ENCODE measurements around the gene AFF1. TPM values are rescaled to one million over a fixed set of nuclear protein-coding genes. Genes with fewer than 3 reads are reported as not detected.
"Not testable (repeated sequence)": the region's sequence is repeated elsewhere in the genome, so short reads cannot be mapped to it uniquely, and the experiment has no call there.

Gene AFF1
- total RNA-seq, 2 experiments from 2014 or later = 68.8 to 72.0 TPM

GRCh38 chr4:87134122-87134521 is 199.3 kb downstream of the AFF1 start:
- no peaks in the 10 kb centered on the region for H3K9me3 Mint-ChIP-seq
- H3K4me1 Mint-ChIP-seq = no peaks in the 10 kb centered on the region
- peaks cover 65% of the 10 kb centered on the region for H3K36me3 Mint-ChIP-seq (ENCODE audit: low read depth)
- POLR2A ChIA-PET = no interaction called here
- H3K27me3 Mint-ChIP-seq = no peaks in the 10 kb centered on the region
- CTCF ChIA-PET = interaction anchor here (1.2 kb wide), 1 partner anchor 16 kb away, joined by 4 read pairs; no protein-coding TSS in a partner anchor
- no peak for DNase-seq
- H3K27ac Mint-ChIP-seq = no peak overlapping the region
- no peak overlapping the region for H3K4me3 Mint-ChIP-seq

- Mint-ChIP-seq H3K4me1 (no peaks in the 10 kb centered on the region), H3K27me3 (no peaks in the 10 kb centered on the region), H3K9me3 (no peaks in the 10 kb centered on the region), H3K36me3 (ENCODE audit: low read depth) (peaks cover 42% of the 10 kb centered on the region), H3K4me3 (no peak overlapping the region), H3K27ac (no peak overlapping the region)
- POLR2A ChIA-PET = no interaction called here
- no peak for DNase-seq
- CTCF ChIA-PET = interaction anchor here (0.9 kb wide), 1 partner anchor 9 kb away, joined by 5 read pairs; no protein-coding TSS in a partner anchor
Measured at GRCh38 chr4:87141428-87141827, 206.6 kb downstream of the AFF1 start.

- POLR2A ChIA-PET = no interaction called here
- Mint-ChIP-seq H3K36me3 (ENCODE audit: low read depth) (peaks cover 31% of the 10 kb centered on the region), H3K27ac (no peak overlapping the region), H3K4me3 (no peak overlapping the region), H3K4me1 (no peaks in the 10 kb centered on the region), H3K9me3 (no peaks in the 10 kb centered on the region), H3K27me3 (no peaks in the 10 kb centered on the region)
- CTCF ChIA-PET = no interaction called here
- DNase-seq = no peak
Measured at GRCh38 chr4:87144356-87144755, 209.5 kb downstream of the AFF1 start.

DNA sequence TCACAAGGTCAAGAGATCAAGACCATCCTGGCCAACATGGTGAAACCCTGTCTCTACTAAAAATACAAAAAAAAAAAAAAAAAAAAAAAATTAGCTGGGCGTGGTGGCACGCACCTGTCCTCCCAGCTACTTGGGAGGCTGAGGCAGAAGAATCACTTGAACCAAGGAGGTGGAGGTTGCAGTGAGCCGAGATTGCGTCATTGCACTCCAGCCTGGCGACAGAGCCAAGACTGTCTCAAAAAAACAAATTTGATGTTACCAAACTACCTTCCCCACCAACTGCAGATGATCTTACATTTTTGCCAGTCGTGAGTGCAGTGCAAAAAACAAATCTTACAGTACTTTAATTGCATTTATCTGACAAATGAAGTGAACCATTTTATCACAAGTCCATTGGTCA is 211.1 kb downstream of the AFF1 start:
- H3K4me1 Mint-ChIP-seq, CTCF ChIA-PET, DNase-seq, H3K27me3 Mint-ChIP-seq, POLR2A ChIA-PET, H3K27ac Mint-ChIP-seq, H3K4me3 Mint-ChIP-seq, H3K9me3 Mint-ChIP-seq: not testable (repeated sequence)
- H3K36me3 Mint-ChIP-seq (ENCODE audit: low read depth) = peaks cover 23% of the 10 kb centered on the region

DNA sequence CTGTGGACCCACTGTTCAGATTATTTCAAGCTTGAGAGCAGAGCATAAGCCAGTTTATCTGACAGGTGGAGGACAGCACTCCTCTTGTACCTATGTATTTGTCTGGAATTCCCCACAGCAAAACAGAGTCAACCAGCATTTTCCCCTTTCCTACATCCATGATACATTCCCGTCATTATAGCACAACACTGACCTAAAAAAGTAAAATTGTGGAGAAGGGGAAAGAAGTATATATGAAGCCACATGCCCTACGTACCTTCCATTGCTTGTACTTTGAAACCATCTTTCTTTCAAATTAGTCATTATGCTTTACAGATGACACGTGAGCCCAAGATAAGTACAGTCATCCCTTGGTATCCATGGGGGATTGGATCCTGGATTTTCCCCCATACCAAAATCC is 212.3 kb downstream of the AFF1 start:
- POLR2A ChIA-PET = no interaction called here
- no peak overlapping the region for H3K4me3 Mint-ChIP-seq
- no peak for DNase-seq
- no peaks in the 10 kb centered on the region for H3K27me3 Mint-ChIP-seq
- no peaks in the 10 kb centered on the region for H3K9me3 Mint-ChIP-seq
- CTCF ChIA-PET = no interaction called here
- peaks cover 13% of the 10 kb centered on the region for H3K36me3 Mint-ChIP-seq (ENCODE audit: low read depth)
- H3K27ac Mint-ChIP-seq = no peak overlapping the region
- H3K4me1 Mint-ChIP-seq = no peaks in the 10 kb centered on the region

GRCh38 chr4:87150498-87151261 is 215.9 kb downstream of the AFF1 start:
- H3K4me3 Mint-ChIP-seq = no peak overlapping the region
- H3K36me3 Mint-ChIP-seq (ENCODE audit: low read depth) = peaks cover 2% of the 10 kb centered on the region
- no peaks in the 10 kb centered on the region for H3K9me3 Mint-ChIP-seq
- H3K27ac Mint-ChIP-seq = no peak overlapping the region
- POLR2A ChIA-PET = interaction anchor here (1.1 kb wide), 1 partner anchor 85 kb away, joined by 3 read pairs; no protein-coding TSS in a partner anchor
- peak; percentile 26 for DNase-seq
- CTCF ChIA-PET = interaction anchor here (0.7 to 3.2 kb wide), 27 partner anchors 10 to 1462 kb away, joined by 3 to 56 read pairs (median 4); partner anchors contain the start of genes AFF1 and KLHL8
- no peaks in the 10 kb centered on the region for H3K27me3 Mint-ChIP-seq
- H3K4me1 Mint-ChIP-seq = no peaks in the 10 kb centered on the region

GRCh38 chr4:87151730-87152129 is 216.9 kb downstream of the AFF1 start:
- H3K4me1 Mint-ChIP-seq = no peaks in the 10 kb centered on the region
- POLR2A ChIA-PET = no interaction called here
- no peaks in the 10 kb centered on the region for H3K9me3 Mint-ChIP-seq
- H3K27ac Mint-ChIP-seq = no peak overlapping the region
- DNase-seq = no peak
- H3K4me3 Mint-ChIP-seq = no peak overlapping the region
- CTCF ChIA-PET = interaction anchor here (1.0 to 3.2 kb wide), 11 partner anchors 10 to 315 kb away, joined by 3 to 56 read pairs (median 8); partner anchors contain the start of gene AFF1
- H3K36me3 Mint-ChIP-seq (ENCODE audit: low read depth) = no peaks in the 10 kb centered on the region
- no peaks in the 10 kb centered on the region for H3K27me3 Mint-ChIP-seq

GRCh38 chr4:87152310-87153041 is 217.7 kb downstream of the AFF1 start:
- no peaks in the 10 kb centered on the region for H3K27me3 Mint-ChIP-seq
- no peaks in the 10 kb centered on the region for H3K9me3 Mint-ChIP-seq
- H3K36me3 Mint-ChIP-seq (ENCODE audit: low read depth) = no peaks in the 10 kb centered on the region
- no peaks in the 10 kb centered on the region for H3K4me1 Mint-ChIP-seq
- ChIA-PET CTCF (interaction anchor here (0.6 to 3.2 kb wide), 6 partner anchors 9 to 315 kb away, joined by 3 to 56 read pairs (median 8); no protein-coding TSS in a partner anchor), POLR2A (no interaction called here)
- DNase-seq = no peak
- H3K27ac Mint-ChIP-seq = no peak overlapping the region
- H3K4me3 Mint-ChIP-seq = no peak overlapping the region

- CTCF ChIA-PET = interaction anchor here (0.7 kb wide), 1 partner anchor 66 kb away, joined by 3 read pairs; no protein-coding TSS in a partner anchor
Measured at GRCh38 chr4:87153078-87153870, 218.5 kb downstream of the AFF1 start.

GRCh38 chr4:87165892-87166291 is 231.1 kb downstream of the AFF1 start:
- POLR2A ChIA-PET = no interaction called here
- peaks cover 8% of the 10 kb centered on the region for H3K4me1 Mint-ChIP-seq
- H3K36me3 Mint-ChIP-seq (ENCODE audit: low read depth) = peaks cover 6% of the 10 kb centered on the region
- no peak overlapping the region for H3K27ac Mint-ChIP-seq
- CTCF ChIA-PET = interaction anchor here (2.4 kb wide), 1 partner anchor 15 kb away, joined by 8 read pairs; no protein-coding TSS in a partner anchor
- H3K27me3 Mint-ChIP-seq = no peaks in the 10 kb centered on the region
- no peaks in the 10 kb centered on the region for H3K9me3 Mint-ChIP-seq
- DNase-seq = no peak
- H3K4me3 Mint-ChIP-seq = no peak overlapping the region

More at GRCh38 chr4:87153078-87153870, 218.5 kb downstream of the AFF1 start:
- H3K9me3 Mint-ChIP-seq = no peaks in the 10 kb centered on the region
- no peak overlapping the region for H3K27ac Mint-ChIP-seq
- DNase-seq = no peak
- H3K4me3 Mint-ChIP-seq = no peak overlapping the region
- POLR2A ChIA-PET = no interaction called here
- no peaks in the 10 kb centered on the region for H3K27me3 Mint-ChIP-seq
- H3K4me1 Mint-ChIP-seq = no peaks in the 10 kb centered on the region
- H3K36me3 Mint-ChIP-seq (ENCODE audit: low read depth) = no peaks in the 10 kb centered on the region

DNA sequence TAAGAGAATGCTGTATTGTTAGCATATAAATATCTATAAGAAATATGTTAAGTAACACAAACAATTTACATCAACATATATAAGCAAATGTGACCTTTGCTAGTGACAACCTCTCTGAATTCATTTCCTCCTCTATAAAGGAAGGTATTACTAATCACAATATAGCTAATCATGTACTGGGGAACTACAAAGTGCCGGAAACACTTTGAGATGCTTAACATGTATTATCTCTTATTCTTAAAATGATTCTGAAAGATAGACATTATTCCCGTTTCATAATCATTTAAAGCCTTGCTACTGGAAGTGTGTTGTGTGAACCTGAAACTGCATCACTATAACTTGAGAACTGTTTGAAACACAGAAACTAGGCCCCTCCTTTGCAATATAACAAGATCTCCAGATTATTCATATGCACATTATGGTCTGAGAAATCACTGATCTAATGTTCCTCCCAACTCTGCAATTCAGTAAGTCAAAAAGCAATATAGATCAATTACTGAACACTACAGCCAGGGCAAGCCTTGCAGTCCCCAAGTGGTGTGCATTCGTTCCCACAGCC is 231.6 kb downstream of the AFF1 start:
- H3K27me3 Mint-ChIP-seq = no peaks in the 10 kb centered on the region
- DNase-seq = no peak
- CTCF ChIA-PET = interaction anchor here (2.4 kb wide), 1 partner anchor 15 kb away, joined by 8 read pairs; no protein-coding TSS in a partner anchor
- POLR2A ChIA-PET = no interaction called here
- peaks cover 8% of the 10 kb centered on the region for H3K4me1 Mint-ChIP-seq
- no peak overlapping the region for H3K27ac Mint-ChIP-seq
- H3K9me3 Mint-ChIP-seq = no peaks in the 10 kb centered on the region
- H3K4me3 Mint-ChIP-seq = no peak overlapping the region
- peaks cover 6% of the 10 kb centered on the region for H3K36me3 Mint-ChIP-seq (ENCODE audit: low read depth)

DNA sequence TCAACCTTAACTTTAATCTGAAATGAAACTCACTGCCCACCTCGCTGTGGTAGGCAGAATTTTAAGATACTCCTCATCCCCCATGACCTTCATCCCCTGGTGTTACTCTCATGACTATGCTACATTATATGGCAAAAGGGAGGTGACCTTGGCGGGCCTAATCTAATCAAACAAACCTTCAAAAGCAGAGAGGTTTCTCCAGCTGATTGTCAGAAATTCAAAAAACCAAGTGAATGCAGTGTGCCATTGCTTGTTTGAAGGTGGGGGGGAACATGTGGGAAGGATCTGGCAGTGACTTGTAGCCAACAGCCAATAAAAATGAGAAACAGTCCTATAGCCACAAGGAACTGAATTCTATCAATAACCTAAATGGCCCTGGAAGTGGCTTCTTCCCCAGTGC is 237.1 kb downstream of the AFF1 start:
- no peak for DNase-seq
- Mint-ChIP-seq H3K4me3 (no peak overlapping the region), H3K27ac (no peak overlapping the region), H3K4me1 (peaks cover under 1% of the 10 kb centered on the region), H3K27me3 (no peaks in the 10 kb centered on the region), H3K9me3 (no peaks in the 10 kb centered on the region), H3K36me3 (ENCODE audit: low read depth) (peaks cover 4% of the 10 kb centered on the region)
- CTCF ChIA-PET = no interaction called here
- POLR2A ChIA-PET = no interaction called here

Measured in activated CD4-positive, alpha-beta memory T cell treated with anti-CD3 and anti-CD28 coated beads, Interleukin-2, amount 10 ng/mL, durations not matched to agents 7 days and 5 days (primary cell).